ENCODE results near the gene PRKN.

- TF ChIP-seq EZH2 (IDR thresholded peaks at IDR 0.05; ENCODE audit: low read depth, unreplicated experiment) (no peak), REST (IDR thresholded peaks at IDR 0.05; ENCODE audit: unreplicated experiment) (no peak), POLR2AphosphoS5 (IDR thresholded peaks at IDR 0.05; ENCODE audit: low read depth) (no peak), JUNB (IDR thresholded peaks at IDR 0.05; ENCODE audit: unreplicated experiment) (no peak), EZH2phosphoT487 (IDR thresholded peaks at IDR 0.05; ENCODE audit: unreplicated experiment) (no peak), ZNF331 (CRISPR knock-in tag; IDR thresholded peaks at IDR 0.05; ENCODE audit: low read depth) (no peak), CREB1 (CRISPR knock-in tag; IDR thresholded peaks at IDR 0.05; ENCODE audit: low read depth) (no peak), ETS1 (IDR thresholded peaks at IDR 0.05) (no peak), STAT1 (IDR thresholded peaks at IDR 0.05; ENCODE audit: unreplicated experiment) (no peak), NANOG (IDR thresholded peaks at IDR 0.05; ENCODE audit: borderline replicate concordance) (no peak)
- TF ChIP-seq, protein P1, sequence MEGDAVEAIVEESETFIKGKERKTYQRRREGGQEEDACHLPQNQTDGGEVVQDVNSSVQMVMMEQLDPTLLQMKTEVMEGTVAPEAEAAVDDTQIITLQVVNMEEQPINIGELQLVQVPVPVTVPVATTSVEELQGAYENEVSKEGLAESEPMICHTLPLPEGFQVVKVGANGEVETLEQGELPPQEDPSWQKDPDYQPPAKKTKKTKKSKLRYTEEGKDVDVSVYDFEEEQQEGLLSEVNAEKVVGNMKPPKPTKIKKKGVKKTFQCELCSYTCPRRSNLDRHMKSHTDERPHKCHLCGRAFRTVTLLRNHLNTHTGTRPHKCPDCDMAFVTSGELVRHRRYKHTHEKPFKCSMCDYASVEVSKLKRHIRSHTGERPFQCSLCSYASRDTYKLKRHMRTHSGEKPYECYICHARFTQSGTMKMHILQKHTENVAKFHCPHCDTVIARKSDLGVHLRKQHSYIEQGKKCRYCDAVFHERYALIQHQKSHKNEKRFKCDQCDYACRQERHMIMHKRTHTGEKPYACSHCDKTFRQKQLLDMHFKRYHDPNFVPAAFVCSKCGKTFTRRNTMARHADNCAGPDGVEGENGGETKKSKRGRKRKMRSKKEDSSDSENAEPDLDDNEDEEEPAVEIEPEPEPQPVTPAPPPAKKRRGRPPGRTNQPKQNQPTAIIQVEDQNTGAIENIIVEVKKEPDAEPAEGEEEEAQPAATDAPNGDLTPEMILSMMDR (conservative IDR thresholded peaks at IDR 0.05; ENCODE audit: low read depth in 2 of 2), result no peak
Measured at GRCh38 chr6:161835500-161836215, 891.9 kb downstream of the PRKN start.

All from GM23338 (cell line).